VCaP (cell line): Measurements from ENCODE around the gene APBA1.
"Not testable (repeated sequence)": the region's sequence is repeated elsewhere in the genome, so short reads cannot be mapped to it uniquely, and the experiment has no call there.

ENCODE experiments used
- H3K27ac ChIP-seq: fragments of 450-650 bp; 2 replicates; pipeline ENCODE4 v1.5.1; 2017
- CTCF ChIP-seq: fragments of 450-650 bp; conservative IDR thresholded peaks from 2 replicates; pipeline ENCODE4 v1.5.1; 2017; ENCODE audit warnings: mild to moderate bottlenecking, moderate library complexity

The APBA1 gene

DNA sequence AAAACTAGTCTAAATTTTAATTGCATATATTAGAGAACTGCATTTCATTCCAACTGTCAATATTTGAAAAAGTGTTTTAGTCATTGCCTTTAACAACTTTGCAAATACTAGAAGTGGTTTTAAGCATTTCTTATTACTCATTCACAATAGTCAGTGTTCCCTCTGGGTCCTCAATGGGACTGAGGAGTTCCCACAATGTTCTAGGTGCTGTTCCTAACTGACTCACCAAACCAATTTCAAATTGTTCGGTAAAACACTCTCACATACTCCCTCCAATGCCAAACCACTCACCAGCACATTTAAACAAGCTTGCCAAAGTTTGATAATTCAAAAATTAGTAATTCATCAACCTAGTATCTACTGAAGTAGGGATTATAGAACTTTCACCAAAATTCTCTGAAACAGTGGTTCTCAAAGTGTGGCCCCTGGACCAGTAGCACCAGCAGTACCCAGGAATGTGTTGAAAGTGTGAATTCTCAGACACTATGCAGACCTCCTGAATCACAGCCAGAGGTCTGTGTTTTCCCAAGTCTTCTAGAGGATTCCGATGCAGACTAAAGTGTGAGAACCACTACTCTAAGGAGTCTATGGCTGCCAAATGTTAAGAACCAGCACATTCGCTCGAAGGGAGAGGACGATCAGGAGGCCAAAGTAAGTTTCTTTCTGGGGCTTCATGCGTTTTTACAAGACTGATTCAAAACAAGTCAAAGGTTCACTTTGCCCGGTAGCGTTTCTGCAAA, 72.8 kb downstream of the APBA1 start:
- no peak for TF ChIP-seq CTCF
- no peak overlapping the region for H3K27ac ChIP-seq

GRCh38 chr9:69596906-69597305, 75.3 kb downstream of the APBA1 start:
- H3K27ac ChIP-seq: not testable (repeated sequence)

DNA sequence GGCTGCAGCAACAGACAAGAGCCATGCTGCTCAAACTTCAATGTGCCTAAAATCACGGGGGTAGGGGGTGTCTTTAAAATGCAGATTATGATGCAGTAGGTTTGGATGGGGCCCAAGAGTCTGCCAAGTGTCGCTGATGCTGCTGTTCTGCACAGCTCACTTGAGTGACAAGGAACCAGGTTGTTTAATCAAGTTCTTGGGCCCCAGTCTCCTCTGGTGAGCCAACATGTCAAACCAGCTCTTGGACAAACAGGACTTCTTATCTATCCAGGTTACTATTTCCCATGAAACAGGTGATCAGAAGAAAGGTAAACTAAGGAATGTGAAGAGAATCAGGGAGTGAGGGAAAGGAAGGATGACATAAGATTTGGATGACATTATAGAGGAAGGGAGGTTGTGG, 78.0 kb downstream of the APBA1 start:
- peak overlapping the region; percentile 74 for H3K27ac ChIP-seq

GRCh38 chr9:69593756-69594155, 78.4 kb downstream of the APBA1 start:
- no peak for TF ChIP-seq CTCF
- peak overlapping the region; percentile 74 for H3K27ac ChIP-seq

More for the DNA sequence above, 78.0 kb downstream of the APBA1 start:
- TF ChIP-seq CTCF: no peak

DNA sequence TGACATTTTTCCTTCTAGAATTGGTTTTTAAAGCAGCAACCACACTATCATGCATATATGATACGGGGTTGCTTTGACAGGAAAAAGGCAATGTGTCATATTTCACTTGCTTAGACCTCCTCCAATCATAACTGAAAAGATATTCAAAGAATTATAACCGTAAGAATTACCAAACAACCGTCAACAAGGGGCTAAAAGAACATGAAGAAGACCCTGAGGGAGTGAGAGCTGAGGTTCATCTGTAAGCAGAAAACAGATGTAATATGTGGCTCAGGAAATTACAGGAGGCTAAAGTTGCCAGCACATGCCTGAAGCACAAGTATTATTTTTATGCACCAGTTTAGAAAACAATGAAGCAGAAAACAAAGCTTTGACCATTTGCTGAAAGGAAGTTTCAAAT, 78.9 kb downstream of the APBA1 start:
- TF ChIP-seq CTCF: no peak

DNA sequence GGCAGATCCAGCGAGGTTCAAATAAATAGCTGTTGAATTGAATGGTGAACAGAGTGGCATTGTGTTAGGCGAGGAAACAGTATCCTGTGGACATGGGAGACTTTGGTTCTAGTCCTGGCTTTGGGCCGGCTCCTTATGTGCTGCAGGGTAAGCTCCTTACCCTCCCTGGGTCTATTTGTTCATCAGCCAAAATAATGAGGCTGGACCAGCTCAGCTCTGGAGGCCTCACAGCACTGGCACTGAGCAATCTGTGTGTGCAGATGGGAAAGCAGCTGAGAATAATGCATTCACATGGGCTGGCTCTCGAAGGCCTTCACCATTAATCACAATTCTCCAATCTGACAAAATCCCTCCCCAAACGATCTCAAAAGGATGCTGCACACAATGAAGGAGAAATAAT, 81.9 kb downstream of the APBA1 start:
- no peak for TF ChIP-seq CTCF
- no peak overlapping the region for H3K27ac ChIP-seq

More for the DNA sequence above, 78.9 kb downstream of the APBA1 start:
- H3K27ac ChIP-seq: peak overlapping the region; percentile 74

GRCh38 chr9:69589156-69589555, 83.0 kb downstream of the APBA1 start:
- no peak overlapping the region for H3K27ac ChIP-seq
- TF ChIP-seq CTCF: no peak

- H3K27ac ChIP-seq: no peak overlapping the region
- TF ChIP-seq CTCF: no peak
Observed at GRCh38 chr9:69585571-69585970, 86.6 kb downstream of the APBA1 start.
